GM18951 (cell line): ENCODE data around the gene EHD4.

Experiments
- POLR2A ChIP-seq: IDR thresholded peaks from 4 replicates; pipeline ENCODE4 v1.6.1; 2011; ENCODE audit warnings: mild to moderate bottlenecking; ENCODE audit not compliant: insufficient read length, insufficient read depth; ENCODE audit errors: extremely low read depth
- in situ Hi-C: fragments of 300-500 bp; cut with MboI; formaldehyde crosslinking; loops from one replicate; pipeline ENCODE4 v1.12.0; 2022; ENCODE audit warnings: low sequenced_read_pairs, mixed read lengths, inconsistent platforms; ENCODE audit not compliant: unreplicated experiment

EHD4 gene

GRCh38 chr15:41917767-41918430 lies 54.5 kb downstream of the EHD4 start:
- in situ Hi-C loops: no loop called here
- no peak for TF ChIP-seq POLR2A

GRCh38 chr15:41915255-41915994 lies 56.9 kb downstream of the EHD4 start:
- in situ Hi-C loops: no loop called here
- TF ChIP-seq POLR2A: no peak

GRCh38 chr15:41914411-41914810 lies 57.9 kb downstream of the EHD4 start:
- no peak for TF ChIP-seq POLR2A
- in situ Hi-C loops: no loop called here

- no peak for TF ChIP-seq POLR2A
- in situ Hi-C loops: no loop called here
These were observed 59.1 kb downstream of the EHD4 start for GRCh38 chr15:41913256-41913655.

- in situ Hi-C loops: no loop called here
- TF ChIP-seq POLR2A: no peak
These were observed 60.5 kb downstream of the EHD4 start for GRCh38 chr15:41911691-41912345.

- in situ Hi-C loops: no loop called here
- TF ChIP-seq POLR2A: no peak
These were observed 63.5 kb downstream of the EHD4 start for GRCh38 chr15:41908736-41909461.

GRCh38 chr15:41907141-41907540 lies 65.2 kb downstream of the EHD4 start:
- in situ Hi-C loops: no loop called here
- TF ChIP-seq POLR2A: no peak

- in situ Hi-C loops: no loop called here
- no peak for TF ChIP-seq POLR2A
These were observed 65.7 kb downstream of the EHD4 start for GRCh38 chr15:41906608-41907007.

- TF ChIP-seq POLR2A: no peak
- in situ Hi-C loops: no loop called here
These were observed 67.1 kb downstream of the EHD4 start for GRCh38 chr15:41905036-41905793.

- TF ChIP-seq POLR2A: no peak
- in situ Hi-C loops: no loop called here
These were observed 67.8 kb downstream of the EHD4 start for GRCh38 chr15:41904541-41905005.

- in situ Hi-C loops: no loop called here
- TF ChIP-seq POLR2A: no peak
These were observed 68.6 kb downstream of the EHD4 start for GRCh38 chr15:41903782-41904181.

- TF ChIP-seq POLR2A: no peak
- in situ Hi-C loops: no loop called here
These were observed 70.9 kb downstream of the EHD4 start for GRCh38 chr15:41901431-41901830.
